ENCODE results near the gene IL10RA.
A peak's percentile ranks its signal among the peaks of the same experiment; 100 is the strongest.

The IL10RA gene

DNA sequence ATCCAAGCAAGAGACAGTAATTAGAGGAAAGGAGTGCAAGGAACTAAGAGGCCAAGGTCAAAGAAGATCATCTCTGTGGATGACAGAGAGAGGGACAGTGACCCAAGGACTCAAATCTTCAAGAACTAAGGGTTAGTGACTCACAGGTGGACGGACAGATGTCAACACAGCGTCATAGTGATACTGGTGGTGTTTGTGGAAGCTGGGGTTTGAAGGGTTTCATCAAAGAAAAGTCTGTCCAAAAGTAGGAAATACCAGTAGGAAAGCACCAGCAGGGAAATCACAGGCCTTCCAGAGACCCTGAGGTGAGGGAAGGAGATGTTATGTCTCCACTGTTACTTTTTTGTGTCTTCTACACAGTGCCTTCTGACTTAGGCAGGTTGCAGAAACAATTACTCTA is 32.2 kb downstream of the IL10RA start:
- no peak for DNase-seq
- in situ Hi-C loops (cut with MboI; ENCODE audit: low pct_unique_long_range_greater_than_20kb, low sequenced_read_pairs) = no loop called here

GRCh38 chr11:118021146-118021545 is 35.0 kb downstream of the IL10RA start:
- in situ Hi-C loops (cut with MboI; ENCODE audit: low pct_unique_long_range_greater_than_20kb, low sequenced_read_pairs) = no loop called here
- DNase-seq = no peak

GRCh38 chr11:118027694-118028093 is 41.5 kb downstream of the IL10RA start:
- DNase-seq = no peak
- in situ Hi-C loops (cut with MboI; ENCODE audit: low pct_unique_long_range_greater_than_20kb, low sequenced_read_pairs) = no loop called here

- in situ Hi-C loops (cut with MboI; ENCODE audit: low pct_unique_long_range_greater_than_20kb, low sequenced_read_pairs) = no loop called here
Observed at GRCh38 chr11:118028626-118029025, 42.4 kb downstream of the IL10RA start.

GRCh38 chr11:118033443-118033842 is 47.2 kb downstream of the IL10RA start:
- in situ Hi-C loops (cut with MboI; ENCODE audit: low pct_unique_long_range_greater_than_20kb, low sequenced_read_pairs) = no loop called here

More at GRCh38 chr11:118028626-118029025, 42.4 kb downstream of the IL10RA start:
- no peak for DNase-seq

GRCh38 chr11:118042141-118042540 is 55.9 kb downstream of the IL10RA start:
- no peak for DNase-seq
- in situ Hi-C loops (cut with MboI; ENCODE audit: low pct_unique_long_range_greater_than_20kb, low sequenced_read_pairs) = no loop called here

More at GRCh38 chr11:118033443-118033842, 47.2 kb downstream of the IL10RA start:
- DNase-seq = no peak

GRCh38 chr11:118042796-118043195 is 56.6 kb downstream of the IL10RA start:
- DNase-seq = peak; percentile 16
- in situ Hi-C loops (cut with MboI; ENCODE audit: low pct_unique_long_range_greater_than_20kb, low sequenced_read_pairs) = no loop called here

GRCh38 chr11:118045191-118045590 is 59.0 kb downstream of the IL10RA start:
- no peak for DNase-seq
- in situ Hi-C loops (cut with MboI; ENCODE audit: low pct_unique_long_range_greater_than_20kb, low sequenced_read_pairs) = no loop called here

- in situ Hi-C loops (cut with MboI; ENCODE audit: low pct_unique_long_range_greater_than_20kb, low sequenced_read_pairs) = no loop called here
- DNase-seq = no peak
Observed at GRCh38 chr11:118046051-118046963, 60.1 kb downstream of the IL10RA start.

DNA sequence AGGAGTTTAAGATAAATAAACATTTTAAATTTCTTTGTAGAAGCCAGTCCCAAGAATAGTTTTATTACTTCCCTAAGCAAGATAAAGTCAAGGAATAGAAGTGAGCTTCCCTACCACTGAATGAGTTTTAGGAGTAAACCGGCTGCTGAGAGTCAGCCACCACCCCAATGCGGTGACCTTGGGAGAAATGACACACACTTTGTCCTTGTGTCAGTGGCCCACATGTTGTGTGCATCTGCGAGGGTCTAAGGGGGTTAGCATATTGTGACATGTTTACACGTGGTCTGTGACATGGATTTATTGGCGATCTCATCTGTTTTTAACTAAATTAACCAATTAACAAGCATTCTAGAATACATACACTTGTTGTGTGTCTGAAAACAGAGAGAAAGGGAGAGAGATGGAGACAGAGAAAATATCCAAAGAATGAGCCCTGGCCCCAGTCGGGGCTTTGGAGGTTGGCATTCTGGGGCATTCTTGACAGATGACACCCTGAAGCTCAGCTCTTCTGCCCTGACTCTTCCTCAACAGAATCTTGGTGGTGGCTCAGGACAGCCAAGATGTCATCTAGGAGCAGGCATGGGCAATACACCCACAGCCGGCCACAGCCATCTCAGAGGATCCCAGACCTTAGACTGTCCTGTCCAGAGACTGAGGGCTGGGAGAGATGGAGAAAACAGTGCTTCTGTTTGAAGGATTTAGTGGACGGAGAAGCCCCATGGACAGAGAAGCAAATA is 60.9 kb downstream of the IL10RA start:
- in situ Hi-C loops (cut with MboI; ENCODE audit: low pct_unique_long_range_greater_than_20kb, low sequenced_read_pairs) = no loop called here

DNA sequence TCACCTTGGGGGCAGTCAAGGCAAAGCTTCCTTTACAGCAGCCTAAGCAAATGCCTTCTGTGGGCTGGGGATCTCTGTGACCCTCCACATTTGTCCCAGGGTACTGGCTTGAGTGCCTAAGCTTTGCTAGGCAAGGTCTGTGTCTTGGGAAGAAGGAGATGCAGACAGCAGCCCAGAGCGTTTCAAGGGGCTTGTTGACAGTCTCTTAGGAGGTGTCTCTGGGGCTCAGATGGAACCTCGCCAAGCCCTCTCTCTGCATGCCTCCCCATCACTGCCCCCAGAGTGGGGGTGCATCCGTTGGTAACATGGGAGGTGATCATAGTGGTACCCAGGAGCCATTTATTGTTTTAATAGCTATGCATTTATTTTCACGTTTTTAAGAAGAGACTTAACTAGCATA is 61.6 kb downstream of the IL10RA start:
- DNase-seq = no peak
- in situ Hi-C loops (cut with MboI; ENCODE audit: low pct_unique_long_range_greater_than_20kb, low sequenced_read_pairs) = no loop called here

More for the DNA sequence above, 60.9 kb downstream of the IL10RA start:
- no peak for DNase-seq

GRCh38 chr11:118048472-118049370 is 62.5 kb downstream of the IL10RA start:
- in situ Hi-C loops (cut with MboI; ENCODE audit: low pct_unique_long_range_greater_than_20kb, low sequenced_read_pairs) = no loop called here
- DNase-seq = no peak

GRCh38 chr11:118049771-118050170 is 63.6 kb downstream of the IL10RA start:
- in situ Hi-C loops (cut with MboI; ENCODE audit: low pct_unique_long_range_greater_than_20kb, low sequenced_read_pairs) = loop anchor here (25.0 kb wide), 1 partner anchor 212 kb away; no protein-coding TSS in a partner anchor

GRCh38 chr11:118050208-118050891 is 64.2 kb downstream of the IL10RA start:
- no peak for DNase-seq
- in situ Hi-C loops (cut with MboI; ENCODE audit: low pct_unique_long_range_greater_than_20kb, low sequenced_read_pairs) = loop anchor here (25.0 kb wide), 1 partner anchor 213 kb away; no protein-coding TSS in a partner anchor

More at GRCh38 chr11:118049771-118050170, 63.6 kb downstream of the IL10RA start:
- DNase-seq = no peak

All from KBM-7 (cell line).